ENCODE measurements around the gene PDP2.
"Not testable (repeated sequence)": the region's sequence is repeated elsewhere in the genome, so short reads cannot be mapped to it uniquely, and the experiment has no call there.

Gene PDP2

DNA sequence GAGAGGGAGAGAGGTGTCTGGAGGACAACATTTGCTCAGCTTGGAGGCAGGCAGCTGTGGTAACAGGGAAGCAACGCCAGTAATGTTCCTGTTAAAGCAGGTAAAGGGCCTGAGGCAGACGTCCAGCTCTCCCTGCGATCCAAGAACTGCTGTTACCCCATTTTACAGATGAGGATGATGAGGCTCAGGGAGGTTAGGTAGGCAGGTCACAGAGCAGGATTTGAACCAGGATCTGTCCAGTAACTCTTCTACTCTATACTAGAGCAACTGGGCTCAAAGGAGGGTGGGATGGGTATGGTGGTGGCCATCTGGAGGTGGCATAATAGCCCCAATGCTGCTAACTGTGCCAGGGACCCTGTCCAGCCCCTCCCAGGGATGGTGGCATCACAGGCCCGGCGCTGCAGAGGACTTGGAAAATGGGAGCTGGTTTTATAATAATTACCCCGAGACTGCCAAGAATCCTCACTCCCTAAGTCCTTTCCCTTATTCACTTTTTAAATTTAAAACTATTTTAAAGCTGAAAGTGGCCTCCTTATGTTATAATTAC is 24.1 kb upstream of the PDP2 start:
- no peak for DNase-seq (ENCODE audit: low read depth)

DNA sequence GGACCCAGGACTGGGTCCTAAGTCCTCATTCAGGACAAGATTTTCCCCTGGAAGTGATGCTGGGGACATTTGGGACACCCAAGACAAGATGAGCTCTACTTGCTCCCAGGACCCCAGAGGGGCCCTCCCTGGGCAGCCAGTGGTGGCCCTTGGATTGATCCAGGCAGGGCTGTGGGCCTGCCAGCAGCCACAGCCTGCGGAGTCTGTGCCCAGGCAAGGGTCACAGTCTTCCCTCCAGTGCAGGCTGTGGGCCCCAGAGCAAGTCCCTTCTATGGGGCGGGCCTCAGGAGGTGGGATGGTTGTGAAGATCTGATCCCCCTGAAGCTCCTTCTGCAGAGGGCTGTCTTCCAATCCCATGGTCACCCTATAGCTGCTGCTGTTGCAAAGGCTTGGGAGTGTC is 23.5 kb upstream of the PDP2 start:
- DNase-seq (ENCODE audit: low read depth): no peak

DNA sequence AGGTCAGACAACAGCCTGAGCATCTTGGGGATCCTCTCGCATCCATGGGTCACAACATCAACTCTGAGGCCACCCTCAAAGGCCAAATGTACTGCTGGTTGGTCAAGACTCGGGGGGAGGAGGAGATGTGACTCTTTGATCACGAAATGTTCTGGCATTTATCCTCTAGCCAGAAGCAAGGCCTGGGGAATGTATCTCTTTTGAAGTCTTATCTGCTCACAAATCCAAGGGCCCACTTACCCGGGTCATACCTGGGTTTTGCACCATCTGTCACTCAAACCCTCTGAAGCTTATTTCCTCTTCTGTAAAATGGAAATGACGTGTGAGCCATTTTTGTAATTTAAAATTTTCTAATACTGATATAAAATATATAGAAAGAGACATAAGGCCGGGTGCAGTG is 22.9 kb upstream of the PDP2 start:
- no peak for DNase-seq (ENCODE audit: low read depth)

DNA sequence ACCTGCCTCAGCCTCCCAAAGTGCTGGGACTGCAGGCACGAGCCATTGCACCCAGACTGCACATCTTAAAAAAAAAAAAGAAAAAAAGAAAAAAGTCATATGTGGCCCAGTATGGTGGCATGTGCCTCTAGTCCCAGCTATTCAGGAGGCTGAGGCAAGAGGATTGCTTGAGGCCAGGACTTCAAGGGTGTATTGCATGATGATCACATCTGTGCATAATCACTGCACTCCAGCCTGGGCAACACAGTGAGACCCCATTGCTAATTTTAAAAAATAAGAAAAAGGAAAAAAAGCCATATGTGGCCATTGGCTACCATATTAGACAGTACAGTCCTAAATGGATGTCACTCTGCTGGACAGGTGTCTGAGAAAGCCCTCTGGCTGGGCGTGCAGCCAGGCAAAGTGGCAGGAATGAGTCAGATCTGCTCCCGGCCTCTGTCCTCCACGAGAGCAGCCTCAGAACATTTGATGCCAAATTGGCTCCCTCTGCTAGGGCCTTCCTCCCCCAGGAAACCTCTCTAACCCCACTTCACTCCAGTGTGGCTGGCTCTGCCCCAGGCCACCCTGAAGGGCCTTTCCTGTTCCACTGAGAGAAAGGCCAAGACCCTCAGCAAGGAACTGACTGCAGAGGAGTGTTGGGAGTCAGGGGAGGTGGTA is 21.4 kb upstream of the PDP2 start:
- no peak for DNase-seq (ENCODE audit: low read depth)

DNA sequence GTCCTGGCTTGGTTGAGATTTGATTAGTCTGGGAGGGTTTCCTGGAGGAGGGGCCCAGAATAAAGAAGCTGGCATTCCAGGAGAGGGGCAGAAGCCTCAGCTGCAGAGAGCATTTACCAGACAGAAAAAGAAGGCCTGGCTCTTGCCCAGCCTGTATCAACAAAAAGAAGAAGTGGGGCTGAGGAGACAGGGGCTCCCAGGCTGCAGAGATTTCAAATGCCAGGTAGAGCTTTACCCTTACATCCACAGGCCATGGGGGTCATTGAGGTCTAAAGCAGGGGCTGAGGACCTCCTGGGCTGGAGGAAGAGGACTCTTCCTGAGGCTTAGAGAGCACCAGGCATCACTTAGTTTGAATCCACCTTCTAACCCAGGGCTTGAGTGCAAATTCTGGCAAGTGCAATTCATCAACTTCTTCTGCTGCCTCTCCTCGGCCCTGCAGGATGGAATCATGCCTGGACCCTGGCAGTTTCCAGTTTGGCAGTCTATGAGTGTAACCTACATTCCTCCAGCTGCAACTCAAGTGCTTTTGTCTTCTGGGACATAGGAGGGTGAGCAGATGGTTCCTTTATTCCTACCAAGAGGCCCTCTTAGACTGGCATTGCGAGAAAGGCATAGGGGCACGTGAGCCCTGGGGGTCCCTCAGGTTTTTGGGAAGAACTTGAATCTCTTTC is 20.8 kb upstream of the PDP2 start:
- DNase-seq (ENCODE audit: low read depth): no peak

DNA sequence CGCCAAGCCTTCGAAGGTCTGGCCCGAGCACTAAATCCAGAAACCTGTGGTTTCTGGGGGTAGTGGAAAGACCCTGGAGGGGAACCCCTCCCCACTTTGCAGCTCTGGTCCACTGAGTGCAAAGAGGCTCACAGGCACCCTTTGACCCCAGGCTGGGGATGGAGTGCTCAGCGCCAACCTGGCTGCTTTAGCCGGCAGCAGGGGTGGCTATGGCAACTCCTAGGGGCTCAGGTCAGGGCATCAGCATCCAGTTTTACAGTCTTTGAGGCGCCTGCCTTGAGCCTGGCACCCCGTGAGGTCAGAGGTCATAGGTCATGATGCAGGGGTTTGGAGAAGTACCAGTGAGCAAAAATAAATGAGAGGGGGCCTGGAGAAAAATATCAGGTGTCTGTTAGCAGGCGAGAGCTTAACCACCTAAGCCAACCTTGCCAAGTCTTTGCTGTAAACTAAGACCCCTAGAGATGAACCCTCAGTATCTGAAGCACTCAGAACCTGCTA is 18.2 kb upstream of the PDP2 start:
- DNase-seq (ENCODE audit: low read depth): no peak

DNA sequence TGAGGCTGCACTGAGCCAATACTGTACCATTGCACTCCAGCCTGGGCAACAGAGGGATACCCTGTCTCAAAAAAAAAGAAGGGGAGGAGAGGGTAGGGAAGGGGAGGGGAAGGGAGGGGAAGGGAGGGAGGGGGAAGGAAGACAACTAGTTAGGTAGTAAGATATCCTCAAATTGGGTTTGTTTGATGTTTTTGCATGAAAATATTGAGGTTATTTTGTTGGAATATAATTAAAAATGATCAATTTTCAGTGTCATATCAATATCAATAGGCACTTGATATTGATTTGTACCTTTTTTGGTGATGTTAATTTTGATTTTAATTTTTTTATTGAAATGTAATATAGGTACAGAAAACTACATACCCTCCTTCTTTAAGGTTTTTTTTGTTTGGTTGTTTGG is 16.6 kb upstream of the PDP2 start:
- no peak for DNase-seq (ENCODE audit: low read depth)

DNA sequence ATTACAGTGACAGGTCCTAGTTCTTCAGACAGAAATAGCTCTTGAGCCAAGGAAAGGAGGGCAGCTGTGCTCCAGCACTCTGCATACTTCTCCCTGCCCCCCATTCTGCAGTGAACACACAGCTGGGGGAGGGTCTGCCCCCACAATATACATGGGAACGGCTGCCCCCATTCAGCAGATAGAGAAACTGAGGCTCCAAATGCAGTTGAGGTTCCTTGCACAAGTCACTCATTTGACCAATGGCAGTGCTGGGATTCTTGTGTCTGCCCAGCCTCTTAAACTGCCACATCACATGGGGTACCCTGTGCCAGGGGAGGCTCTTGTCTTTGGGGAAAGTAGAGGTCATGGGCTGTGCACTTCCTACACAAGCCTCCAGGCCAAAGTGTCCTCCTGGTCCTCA is 10.9 kb upstream of the PDP2 start:
- no peak for DNase-seq (ENCODE audit: low read depth)

DNA sequence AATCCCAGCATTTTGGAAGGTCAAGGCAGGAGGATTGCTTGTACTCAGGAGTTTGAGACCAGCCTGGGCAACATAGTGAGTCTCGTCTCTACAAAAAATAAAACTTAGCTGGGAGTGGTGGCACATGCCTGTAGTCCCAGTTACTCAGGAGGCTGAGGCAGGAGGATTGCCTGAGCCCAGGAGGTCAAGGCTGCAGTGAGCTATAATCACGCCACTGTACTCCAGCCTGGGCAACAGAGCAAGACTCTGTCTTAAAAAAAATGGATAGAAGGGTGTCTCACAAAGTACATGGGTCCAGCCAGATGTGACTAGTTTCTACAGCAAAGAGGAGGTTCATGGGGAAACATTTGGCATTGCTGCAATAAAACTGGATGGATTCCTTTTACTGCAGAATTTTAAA is 9.0 kb upstream of the PDP2 start:
- DNase-seq (ENCODE audit: low read depth): not testable (repeated sequence)

DNA sequence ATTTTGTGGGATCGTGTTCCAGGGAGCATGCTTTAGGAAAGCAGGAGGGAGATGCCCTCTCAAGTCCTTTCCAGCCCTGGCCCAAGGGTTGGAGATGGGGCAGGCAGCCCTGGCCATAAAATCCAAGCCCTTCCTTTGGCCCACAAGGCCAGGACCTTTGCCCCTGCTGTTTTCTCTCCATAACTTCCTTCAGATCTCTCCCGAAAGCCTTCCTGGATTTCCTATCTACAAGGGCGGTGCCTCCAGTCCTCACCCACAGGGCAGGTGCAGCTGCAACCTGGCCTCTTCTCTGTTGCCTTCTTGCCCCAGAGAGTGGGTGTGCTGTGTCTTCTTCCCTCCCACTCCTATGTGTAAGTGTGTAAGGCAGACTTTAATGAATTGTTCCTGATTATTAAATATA is 8.5 kb upstream of the PDP2 start:
- DNase-seq (ENCODE audit: low read depth): no peak

DNA sequence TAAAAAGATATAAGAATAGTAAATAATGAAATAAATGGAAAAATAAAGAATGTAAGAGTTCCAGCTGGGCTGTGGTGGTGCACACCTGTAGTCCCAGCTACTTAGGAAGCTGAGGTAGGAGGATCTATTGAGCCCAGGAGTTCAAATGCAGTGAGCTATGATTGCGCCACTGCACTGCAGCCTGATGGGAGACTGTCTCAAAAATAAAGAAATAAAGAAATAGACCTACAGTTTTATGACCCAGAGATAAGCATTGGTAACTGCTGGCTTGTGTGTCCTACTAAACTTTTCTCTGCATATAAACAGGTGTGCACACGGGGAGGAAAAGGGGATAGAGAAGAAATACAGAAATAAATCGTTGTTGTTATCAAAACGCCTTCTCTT is 7.8 kb upstream of the PDP2 start:
- DNase-seq (ENCODE audit: low read depth): no peak

DNA sequence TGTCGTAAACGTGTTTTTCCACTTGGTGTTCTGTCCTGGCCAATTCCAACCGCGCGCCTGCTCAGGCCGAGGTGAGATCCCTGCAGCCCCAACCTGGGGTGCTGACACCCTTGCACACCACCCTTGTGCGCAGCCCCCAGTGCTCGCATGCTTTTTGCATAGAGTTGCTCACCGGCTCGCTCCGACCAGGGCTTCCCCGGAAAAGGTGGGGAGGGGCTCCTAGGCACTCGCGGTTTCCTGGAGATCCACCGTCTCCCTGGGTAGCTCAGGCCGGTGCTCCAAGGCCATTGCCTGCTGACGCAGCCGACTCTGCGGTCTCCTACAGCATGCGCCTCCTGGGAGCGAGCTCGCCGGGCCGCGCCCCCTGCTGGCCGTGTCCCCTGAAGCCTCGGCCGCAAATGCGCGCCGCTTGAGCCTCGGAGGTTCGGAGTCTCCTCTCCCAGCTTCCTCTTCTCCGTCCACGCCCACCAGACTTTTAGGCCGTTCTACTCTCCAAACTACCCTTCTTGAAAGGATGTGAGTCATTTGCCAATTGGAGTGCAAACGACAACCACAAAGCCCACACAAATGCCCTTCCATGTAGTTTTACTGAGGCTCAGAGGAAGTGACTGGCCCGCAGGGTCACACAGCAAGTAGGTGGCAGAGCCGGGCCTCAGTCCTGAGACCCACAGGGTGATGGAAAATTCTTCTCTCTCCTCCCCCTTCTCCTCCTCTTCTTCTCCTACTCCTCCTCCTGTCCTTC is 7.2 kb upstream of the PDP2 start:
- DNase-seq (ENCODE audit: low read depth): peak; percentile 80

DNA sequence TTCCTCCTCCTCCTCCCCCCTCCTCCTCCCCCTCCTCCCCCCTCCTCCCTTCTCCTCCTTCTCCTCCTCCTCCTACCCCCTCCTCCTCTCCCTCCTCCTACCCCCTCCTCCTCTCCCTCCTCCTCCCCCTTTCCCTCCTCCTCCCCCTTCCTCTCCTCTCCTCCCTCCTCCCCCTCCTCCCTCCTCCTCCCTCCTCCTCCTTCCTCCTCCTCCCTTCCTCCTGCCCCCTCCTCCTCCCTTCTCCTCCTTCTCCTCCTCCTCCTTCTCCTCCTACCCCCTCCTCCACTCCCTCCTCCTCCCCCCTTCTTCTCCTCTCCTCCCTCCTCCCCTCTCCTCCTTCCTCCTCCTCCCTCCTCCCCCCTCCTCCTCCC is 6.6 kb upstream of the PDP2 start:
- DNase-seq (ENCODE audit: low read depth): no peak

DNA sequence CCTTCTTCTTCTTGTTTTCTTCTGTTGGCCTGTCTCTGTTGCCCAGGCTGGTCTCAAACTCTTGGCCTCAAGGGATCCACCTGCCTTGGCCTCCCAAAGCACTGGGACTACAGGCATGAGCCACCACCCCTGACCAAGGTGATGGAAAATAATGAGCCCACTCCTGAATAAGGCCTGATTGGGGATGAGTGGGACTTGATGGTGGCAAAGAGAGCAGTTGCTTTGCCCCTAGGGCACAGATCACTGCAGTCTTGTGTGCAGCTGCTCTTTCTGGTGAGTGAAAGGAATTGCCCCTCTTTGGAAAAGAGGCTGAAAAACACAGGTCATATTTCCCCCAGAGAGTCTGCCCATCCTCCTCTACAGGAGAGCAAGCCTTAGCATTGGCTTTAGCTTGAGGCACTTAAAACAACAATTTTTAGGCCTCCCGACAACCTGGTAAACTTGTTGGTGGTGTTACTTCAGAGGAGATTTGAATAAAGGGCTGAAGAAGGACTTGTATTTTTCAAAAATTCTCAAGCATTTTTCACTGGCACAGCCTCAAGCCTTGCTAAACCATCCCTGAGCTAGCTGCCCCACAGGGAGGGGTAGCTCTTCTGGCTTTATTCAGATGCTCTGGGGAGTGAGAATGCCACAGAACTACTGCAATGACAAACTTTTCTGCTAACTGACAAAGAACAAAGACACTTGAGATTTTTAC is 6.1 kb upstream of the PDP2 start:
- DNase-seq (ENCODE audit: low read depth): no peak

DNA sequence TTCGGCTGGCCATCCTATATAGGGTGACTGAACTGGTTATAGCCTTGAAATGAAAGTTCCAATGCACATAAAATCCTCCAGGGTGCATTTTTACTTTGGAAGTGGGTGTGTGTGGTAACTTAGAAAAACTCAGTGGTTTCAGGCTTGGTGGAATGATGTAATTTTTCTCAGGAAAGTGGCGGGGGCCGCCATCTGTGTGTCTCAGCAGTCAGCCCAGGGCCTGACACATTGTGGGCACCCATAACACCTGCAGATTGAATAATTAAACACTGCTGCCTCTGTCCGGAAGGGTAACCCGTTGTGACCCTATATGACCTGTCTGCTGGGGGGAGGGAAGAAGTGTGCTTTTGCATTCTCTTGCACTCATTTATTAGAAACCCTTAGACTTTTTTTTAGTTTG is 2.2 kb upstream of the PDP2 start:
- no peak for DNase-seq (ENCODE audit: low read depth)

DNA sequence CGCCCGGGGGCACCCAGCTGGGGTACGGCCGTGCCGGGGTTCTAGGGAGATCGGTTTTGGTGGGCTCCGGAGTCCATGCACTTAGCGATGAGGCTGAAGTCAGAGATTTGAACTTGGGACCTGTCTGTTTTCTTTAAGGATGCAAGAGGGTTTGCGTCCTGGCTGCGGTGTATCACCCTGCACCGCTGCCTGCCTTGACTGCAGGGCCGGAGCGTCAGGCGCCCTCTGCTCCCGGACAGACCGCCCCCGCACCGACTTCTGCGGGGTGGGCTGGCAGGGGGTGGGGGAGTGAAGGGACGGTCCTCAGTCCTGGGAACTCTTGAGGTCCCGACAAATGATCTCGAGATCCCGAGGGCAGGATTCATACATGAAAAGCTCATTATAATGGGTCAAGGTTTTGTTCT is 701 bp downstream of the PDP2 start:
- no peak for DNase-seq (ENCODE audit: low read depth)

DNA sequence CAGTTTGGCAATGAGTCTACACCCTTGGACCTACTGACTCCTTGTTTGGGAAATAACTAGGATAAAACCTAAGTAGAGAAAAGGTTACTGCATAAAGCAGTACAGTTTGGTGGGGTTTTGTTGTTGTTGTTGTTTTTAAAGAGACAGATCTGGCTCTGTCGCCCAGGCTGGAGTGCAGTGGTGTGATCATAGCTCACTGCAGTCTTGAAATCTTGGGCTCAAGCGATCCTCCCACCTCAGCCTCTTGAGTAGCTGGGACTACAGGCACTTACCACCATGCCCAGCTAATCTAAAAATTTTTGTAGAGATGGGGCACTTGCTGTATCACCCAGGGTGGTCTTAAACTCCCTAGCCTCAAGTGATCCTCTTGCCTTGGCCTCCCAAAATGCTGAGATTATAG is 1.2 kb downstream of the PDP2 start:
- no peak for DNase-seq (ENCODE audit: low read depth)

DNA sequence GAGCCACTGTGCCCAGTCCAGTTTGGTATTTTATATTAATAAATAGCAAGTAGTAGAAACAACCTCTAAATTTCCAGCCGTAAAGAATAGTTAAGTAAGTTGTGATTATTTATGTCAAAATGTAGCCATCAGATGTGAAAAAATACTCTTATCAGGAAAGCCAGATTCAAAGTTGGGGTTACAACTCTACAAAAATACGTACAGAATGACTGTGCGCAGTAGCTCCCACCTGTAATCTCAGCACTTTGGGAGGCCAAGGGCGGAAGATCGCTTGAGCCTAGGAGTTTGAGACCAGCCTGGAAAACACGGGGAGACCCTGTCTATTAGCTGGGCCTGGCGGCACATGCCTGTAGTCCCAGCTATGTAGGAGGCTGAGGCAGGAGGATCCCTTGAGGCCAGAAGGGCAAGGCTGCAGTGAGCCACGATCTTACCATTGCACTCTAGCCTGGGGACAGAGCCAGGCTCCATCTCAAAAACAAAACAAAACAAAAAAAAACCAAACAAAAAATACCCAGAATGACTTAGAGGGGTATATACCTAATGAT is 1.7 kb downstream of the PDP2 start:
- no peak for DNase-seq (ENCODE audit: low read depth)

DNA sequence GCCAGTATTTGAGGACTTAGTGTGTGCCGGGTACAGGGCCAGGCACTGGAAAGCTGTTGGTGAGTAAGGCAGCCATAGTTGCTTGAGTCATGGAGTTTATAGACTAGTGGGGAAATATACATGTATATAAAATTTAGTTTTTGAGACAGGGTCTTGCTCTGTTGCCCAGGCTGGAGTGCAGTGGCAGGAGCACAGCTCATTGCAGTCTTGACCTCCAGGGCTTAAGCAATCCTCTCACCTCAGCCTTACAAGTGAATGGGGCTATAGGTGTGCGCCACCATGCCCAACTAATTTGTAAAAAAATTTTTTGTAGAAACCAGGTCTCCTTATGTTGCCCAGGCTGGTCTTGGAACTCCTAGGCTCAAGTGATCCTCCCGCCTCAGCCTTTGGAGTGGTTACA is 2.4 kb downstream of the PDP2 start:
- no peak for DNase-seq (ENCODE audit: low read depth)

DNA sequence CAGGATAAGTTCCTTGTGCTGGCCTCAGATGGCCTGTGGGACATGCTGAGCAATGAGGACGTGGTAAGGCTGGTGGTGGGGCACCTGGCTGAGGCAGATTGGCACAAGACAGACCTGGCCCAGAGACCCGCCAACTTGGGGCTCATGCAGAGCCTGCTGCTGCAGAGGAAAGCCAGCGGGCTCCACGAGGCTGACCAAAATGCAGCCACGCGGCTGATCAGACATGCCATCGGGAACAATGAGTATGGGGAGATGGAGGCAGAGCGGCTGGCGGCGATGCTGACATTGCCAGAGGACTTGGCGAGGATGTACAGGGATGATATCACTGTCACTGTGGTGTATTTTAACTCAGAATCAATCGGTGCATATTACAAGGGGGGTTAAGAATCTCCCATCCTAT is 5.2 kb downstream of the PDP2 start:
- DNase-seq (ENCODE audit: low read depth): no peak

DNA sequence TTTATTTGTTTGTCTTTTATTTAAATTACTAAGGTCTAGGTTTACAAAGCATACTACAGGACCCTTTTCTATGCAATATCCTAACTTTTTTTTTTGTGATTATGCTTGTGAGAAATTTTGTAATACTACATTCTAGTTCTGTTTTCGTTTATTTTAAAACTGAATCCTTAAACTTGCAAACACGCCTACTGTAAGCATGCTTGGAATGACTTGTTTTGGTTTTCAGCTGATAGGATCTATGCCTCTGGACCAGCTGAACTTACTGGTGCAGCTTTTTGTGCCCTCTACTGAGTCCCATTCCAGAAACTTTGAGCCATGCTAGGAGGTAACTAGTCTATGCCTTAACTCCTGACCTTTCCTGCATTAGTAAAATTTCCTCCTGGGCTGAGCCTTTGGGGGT is 6.0 kb downstream of the PDP2 start:
- DNase-seq (ENCODE audit: low read depth): no peak

DNA sequence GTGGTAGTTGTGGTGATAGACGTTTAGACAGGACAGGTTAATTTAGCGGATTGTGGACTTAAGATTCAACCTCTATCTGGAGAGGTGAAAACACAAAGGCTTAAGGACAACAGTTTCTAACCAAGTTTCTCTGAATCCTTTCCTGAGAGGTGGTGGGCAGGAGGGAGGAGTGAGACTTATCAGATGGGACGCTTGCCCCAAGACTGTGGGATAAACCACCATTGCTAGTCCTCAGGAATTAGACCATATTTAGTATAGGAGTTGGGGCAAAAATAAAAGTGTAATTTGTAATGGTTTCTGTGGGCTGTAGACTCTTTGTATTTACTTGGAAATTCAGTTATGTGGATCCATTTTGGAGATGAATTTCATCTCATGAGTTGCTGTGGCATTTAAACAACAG is 6.6 kb downstream of the PDP2 start:
- DNase-seq (ENCODE audit: low read depth): no peak

Data from activated T-helper 1 cell treated with Interleukin-2 at 50 U/mL for 16 hours (primary cell).